Measurements from ENCODE around the gene TMEM132D.

TMEM132D gene

GRCh38 chr12:129532082-129532481 lies 371.7 kb downstream of the TMEM132D start:
- no peak for DNase-seq

GRCh38 chr12:129530984-129531383 lies 372.8 kb downstream of the TMEM132D start:
- no peak for DNase-seq

GRCh38 chr12:129530517-129530916 lies 373.3 kb downstream of the TMEM132D start:
- no peak for DNase-seq

GRCh38 chr12:129527506-129527905 lies 376.3 kb downstream of the TMEM132D start:
- DNase-seq = no peak

GRCh38 chr12:129523621-129524020 lies 380.2 kb downstream of the TMEM132D start:
- DNase-seq = no peak

GRCh38 chr12:129520739-129521138 lies 383.1 kb downstream of the TMEM132D start:
- DNase-seq = no peak

GRCh38 chr12:129503802-129504201 lies 400.0 kb downstream of the TMEM132D start:
- DNase-seq = no peak

GRCh38 chr12:129496226-129496625 lies 407.6 kb downstream of the TMEM132D start:
- no peak for DNase-seq

- DNase-seq = no peak
Observed at GRCh38 chr12:129494766-129495165, 409.1 kb downstream of the TMEM132D start.

- no peak for DNase-seq
Observed at GRCh38 chr12:129494260-129494659, 409.6 kb downstream of the TMEM132D start.

GRCh38 chr12:129489100-129489676 lies 414.6 kb downstream of the TMEM132D start:
- no peak for DNase-seq

GRCh38 chr12:129486931-129487330 lies 416.9 kb downstream of the TMEM132D start:
- DNase-seq = no peak

- DNase-seq = no peak
Observed at GRCh38 chr12:129483111-129483893, 420.5 kb downstream of the TMEM132D start.

GRCh38 chr12:129481921-129482320 lies 421.9 kb downstream of the TMEM132D start:
- DNase-seq = no peak

- no peak for DNase-seq
Observed at GRCh38 chr12:129470196-129470595, 433.6 kb downstream of the TMEM132D start.

- DNase-seq = no peak
Observed at GRCh38 chr12:129467726-129468125, 436.1 kb downstream of the TMEM132D start.

GRCh38 chr12:129467289-129467688 lies 436.5 kb downstream of the TMEM132D start:
- no peak for DNase-seq

GRCh38 chr12:129466499-129466898 lies 437.3 kb downstream of the TMEM132D start:
- no peak for DNase-seq

GRCh38 chr12:129459886-129460285 lies 443.9 kb downstream of the TMEM132D start:
- no peak for DNase-seq

GRCh38 chr12:129446696-129447095 lies 457.1 kb downstream of the TMEM132D start:
- no peak for DNase-seq

GRCh38 chr12:129440278-129440677 lies 463.5 kb downstream of the TMEM132D start:
- DNase-seq = no peak

- no peak for DNase-seq
Observed at GRCh38 chr12:129434790-129435189, 469.0 kb downstream of the TMEM132D start.

GRCh38 chr12:129428240-129428936 lies 475.4 kb downstream of the TMEM132D start:
- DNase-seq = no peak

GRCh38 chr12:129423041-129423580 lies 480.7 kb downstream of the TMEM132D start:
- no peak for DNase-seq

All from CD4-positive, alpha-beta T cell treated with Interleukin-6 for 4 hours (primary cell).